Measurements from ENCODE around the gene CWC25.

Gene CWC25

GRCh38 chr17:38800237-38800760 is 24.8 kb downstream of the CWC25 start:
- in situ Hi-C loops (cut with HindIII; ENCODE audit: low pct_ligation_motif_present, low sequenced_read_pairs): no loop called here
- H3K27ac ChIP-seq: peak overlapping the region; percentile 100
- no peaks in the 10 kb centered on the region for H3K27me3 ChIP-seq (replicated peaks)
- TF ChIP-seq CTCF (IDR thresholded peaks at IDR 0.05; ENCODE audit: low read depth, low read length, missing control alignments): no peak
- peaks cover 25% of the 10 kb centered on the region for H3K36me3 ChIP-seq (replicated peaks)
- peak overlapping the region; percentile 88 for H3K4me3 ChIP-seq (ENCODE audit: low read depth, low read length)
- no peak for DNase-seq

GRCh38 chr17:38799501-38800236 is 25.5 kb downstream of the CWC25 start, which contains the start of gene PIP4K2B:
PIP4K2B (minus strand) TSS chr17:38799556; CDS start chr17:38799424, 132 bp downstream.
- H3K36me3 ChIP-seq (replicated peaks): peaks cover 22% of the 10 kb centered on the region
- H3K27me3 ChIP-seq (replicated peaks): no peaks in the 10 kb centered on the region
- in situ Hi-C loops (cut with HindIII; ENCODE audit: low pct_ligation_motif_present, low sequenced_read_pairs): no loop called here
- H3K27ac ChIP-seq: peak within 1 kb of the TSS; percentile 100
- peak within 1 kb of the TSS; percentile 88 for H3K4me3 ChIP-seq (ENCODE audit: low read depth, low read length)
- no peak for TF ChIP-seq CTCF (IDR thresholded peaks at IDR 0.05; ENCODE audit: low read depth, low read length, missing control alignments)
- peak; percentile 95 for DNase-seq

GRCh38 chr17:38798614-38799500 is 26.3 kb downstream of the CWC25 start:
- peak; percentile 33 for DNase-seq
- peak overlapping the region; percentile 100 for H3K27ac ChIP-seq
- H3K36me3 ChIP-seq (replicated peaks): peaks cover 18% of the 10 kb centered on the region
- H3K27me3 ChIP-seq (replicated peaks): no peaks in the 10 kb centered on the region
- no peak for TF ChIP-seq CTCF (IDR thresholded peaks at IDR 0.05; ENCODE audit: low read depth, low read length, missing control alignments)
- H3K4me3 ChIP-seq (ENCODE audit: low read depth, low read length): peak overlapping the region; percentile 88
- in situ Hi-C loops (cut with HindIII; ENCODE audit: low pct_ligation_motif_present, low sequenced_read_pairs): no loop called here

GRCh38 chr17:38797828-38798227 is 27.3 kb downstream of the CWC25 start:
- H3K4me3 ChIP-seq (ENCODE audit: low read depth, low read length): peak overlapping the region; percentile 88
- no peak overlapping the region for H3K27ac ChIP-seq
- TF ChIP-seq CTCF (IDR thresholded peaks at IDR 0.05; ENCODE audit: low read depth, low read length, missing control alignments): no peak
- H3K27me3 ChIP-seq (replicated peaks): no peaks in the 10 kb centered on the region
- in situ Hi-C loops (cut with HindIII; ENCODE audit: low pct_ligation_motif_present, low sequenced_read_pairs): no loop called here
- peaks cover 18% of the 10 kb centered on the region for H3K36me3 ChIP-seq (replicated peaks)
- DNase-seq: no peak

GRCh38 chr17:38797158-38797490 is 28.0 kb downstream of the CWC25 start:
- no peak for TF ChIP-seq CTCF (IDR thresholded peaks at IDR 0.05; ENCODE audit: low read depth, low read length, missing control alignments)
- Histone ChIP-seq H3K27ac (no peak overlapping the region), H3K36me3 (replicated peaks) (peaks cover 14% of the 10 kb centered on the region), H3K4me3 (ENCODE audit: low read depth, low read length) (no peak overlapping the region), H3K27me3 (replicated peaks) (no peaks in the 10 kb centered on the region)
- peak; percentile 9 for DNase-seq
- in situ Hi-C loops (cut with HindIII; ENCODE audit: low pct_ligation_motif_present, low sequenced_read_pairs): no loop called here
